Left cardiac atrium (tissue), 4 donors: Measurements from ENCODE around the gene HOOK2. TPM values are rescaled to one million over a fixed set of nuclear protein-coding genes. Genes with fewer than 3 reads are reported as not detected.
"Not testable (repeated sequence)": the region's sequence is repeated elsewhere in the genome, so short reads cannot be mapped to it uniquely, and the experiment has no call there.

Experiments used
- ATAC-seq, 2 donors: fragments of 200-7000 bp; cut with Tn5 transposase; one replicate each; pipeline ENCODE4 v1.9.1; 2020; ENCODE audit warnings: mild to moderate bottlenecking in 2 of 2, moderate library complexity in 2 of 2
- DNase-seq: peaks from one replicate; pipeline ENCODE4 v3.0.0-alpha.2; 2020
- intact Hi-C, 2 donors: fragments of 100-400 bp; cut with DNase I; formaldehyde crosslinking; loops; one replicate each; pipeline versions ENCODE4 v1.14.1 to v1.15.1; 2022 to 2023
- long read RNA-seq: library from polyadenylated mRNA; unstranded; transcript quantifications from one replicate; pipeline ENCODE4 v2.0.0, GENCODE V29; 2021
- total RNA-seq, 2 donors: library from RNA; stranded (reverse); fragmentation: NEBNext Ultra II Directional; extraction: Animal tissue kit (Norgen Biotek cat#: 25700); gene quantifications; one replicate each; pipeline ENCODE4 v1.2.1, GENCODE V29; 2021
- donor health status: DM: no; HTN: yes; CAD: no.
- donor health status: DM: no; HTN: yes; CAD: no; lungs with severe emphysema.
- donor health status: DM: yes; HTN: yes; CAD: no.
- donor health status: Dilated cardiomyopathy.

Gene HOOK2
- total RNA-seq: 10 to 100 TPM; 16.8 to 28.8 TPM
- long read RNA-seq, transcript HOOK2-201 (22 exons, 2,603 nt): major isoform, 21 of 46 reads
- long read RNA-seq, partial matches to known transcripts: 10 of 46 reads
- long read RNA-seq, other reads (novel, unspliced or antisense): 15 of 46 reads

GRCh38 chr19:12774588-12775555 lies at the start of gene HOOK2:
TSS of gene HOOK2 (minus strand) at chr19:12775552. CDS start at chr19:12775449, 103 bp downstream.
- no peak for DNase-seq
- ATAC-seq: no peak
- intact Hi-C loops: no loop called here

- no peak for ATAC-seq
- DNase-seq: no peak
- intact Hi-C loops: no loop called here
These were observed 46.4 kb upstream of the HOOK2 start for GRCh38 chr19:12821761-12822160.

- DNase-seq, ATAC-seq, intact Hi-C loops: not testable (repeated sequence)
These were observed 42.5 kb upstream of the HOOK2 start for GRCh38 chr19:12817810-12818209.

GRCh38 chr19:12817188-12817587 lies 41.8 kb upstream of the HOOK2 start:
- DNase-seq, intact Hi-C loops: not testable (repeated sequence)

GRCh38 chr19:12815088-12815487 lies 39.7 kb upstream of the HOOK2 start:
- DNase-seq: no peak
- intact Hi-C loops: no loop called here

More at GRCh38 chr19:12817188-12817587, 41.8 kb upstream of the HOOK2 start:
- ATAC-seq: not testable (repeated sequence)

GRCh38 chr19:12806242-12807081 lies 31.1 kb upstream of the HOOK2 start, which contains the start of gene RNASEH2A:
TSS of gene RNASEH2A (plus strand) at chr19:12806584. CDS start at chr19:12806674, 90 bp downstream.
- intact Hi-C loops: no loop called here

More at GRCh38 chr19:12815088-12815487, 39.7 kb upstream of the HOOK2 start:
- no peak for ATAC-seq

GRCh38 chr19:12804051-12804450 lies 28.7 kb upstream of the HOOK2 start:
- peak; percentile 23 for DNase-seq
- intact Hi-C loops: loop anchor here (5.0 kb wide), 1 partner anchor 37 kb away; no protein-coding TSS in a partner anchor
- no peak for ATAC-seq

More at GRCh38 chr19:12806242-12807081, 31.1 kb upstream of the HOOK2 start, which contains the start of gene RNASEH2A:
- DNase-seq (peak; percentile 94), ATAC-seq (peak; percentile 90)

GRCh38 chr19:12802267-12803106 lies 27.1 kb upstream of the HOOK2 start:
- DNase-seq (peak; percentile 33), ATAC-seq (peak; percentile 0 to 13)
- intact Hi-C loops: loop anchor here (5.0 kb wide), 1 partner anchor 35 kb away; no protein-coding TSS in a partner anchor

- peak; percentile 90 for ATAC-seq
- peak; percentile 88 for DNase-seq
- intact Hi-C loops: loop anchor here (5.0 kb wide), 1 partner anchor 34 kb away; no protein-coding TSS in a partner anchor
These were observed 26.3 kb upstream of the HOOK2 start, which contains the start of the genes PRDX2 and THSD8 for GRCh38 chr19:12801466-12802266. TSS of gene PRDX2 (minus strand) at chr19:12801800. CDS start at chr19:12801261, 539 bp downstream. TSS of gene THSD8 (plus strand) at chr19:12802069. CDS start at chr19:12802072, 3 bp downstream.

- peak; percentile 25 to 43 for ATAC-seq
- DNase-seq: peak; percentile 46
- intact Hi-C loops: loop anchor here (5.0 kb wide), 1 partner anchor 34 kb away; no protein-coding TSS in a partner anchor
These were observed 25.6 kb upstream of the HOOK2 start for GRCh38 chr19:12800923-12801465.

- intact Hi-C loops: loop anchor here (5.0 kb wide), 1 partner anchor 33 kb away; no protein-coding TSS in a partner anchor
- DNase-seq (no peak), ATAC-seq (no peak)
These were observed 25.1 kb upstream of the HOOK2 start for GRCh38 chr19:12800466-12800770.

GRCh38 chr19:12799742-12800465 lies 24.6 kb upstream of the HOOK2 start:
- ATAC-seq (no peak), DNase-seq (no peak)
- intact Hi-C loops: loop anchor here (5.0 kb wide), 1 partner anchor 33 kb away; no protein-coding TSS in a partner anchor

GRCh38 chr19:12797607-12798006 lies 22.3 kb upstream of the HOOK2 start:
- intact Hi-C loops, DNase-seq, ATAC-seq: not testable (repeated sequence)

- ATAC-seq (no peak), DNase-seq (no peak)
- intact Hi-C loops: no loop called here
These were observed 21.8 kb upstream of the HOOK2 start for GRCh38 chr19:12797141-12797587.

- intact Hi-C loops: loop anchor here in 1 of 2 donors (1.0 kb wide), 1 partner anchor 19 kb away; no protein-coding TSS in a partner anchor
- ATAC-seq: peak in 1 of 2 donors; percentile 4
- DNase-seq: peak; percentile 83
These were observed 21.1 kb upstream of the HOOK2 start for GRCh38 chr19:12796146-12797071.
